ENCODE measurements around the gene MVB12B. TPM values are rescaled to one million over a fixed set of nuclear protein-coding genes. Genes with fewer than 3 reads are reported as not detected.

MVB12B gene
- total and polyA plus RNA-seq, 2 of the 4 experiments (the other 2 are of a cell fraction) = 2.0 to 4.0 TPM

DNA sequence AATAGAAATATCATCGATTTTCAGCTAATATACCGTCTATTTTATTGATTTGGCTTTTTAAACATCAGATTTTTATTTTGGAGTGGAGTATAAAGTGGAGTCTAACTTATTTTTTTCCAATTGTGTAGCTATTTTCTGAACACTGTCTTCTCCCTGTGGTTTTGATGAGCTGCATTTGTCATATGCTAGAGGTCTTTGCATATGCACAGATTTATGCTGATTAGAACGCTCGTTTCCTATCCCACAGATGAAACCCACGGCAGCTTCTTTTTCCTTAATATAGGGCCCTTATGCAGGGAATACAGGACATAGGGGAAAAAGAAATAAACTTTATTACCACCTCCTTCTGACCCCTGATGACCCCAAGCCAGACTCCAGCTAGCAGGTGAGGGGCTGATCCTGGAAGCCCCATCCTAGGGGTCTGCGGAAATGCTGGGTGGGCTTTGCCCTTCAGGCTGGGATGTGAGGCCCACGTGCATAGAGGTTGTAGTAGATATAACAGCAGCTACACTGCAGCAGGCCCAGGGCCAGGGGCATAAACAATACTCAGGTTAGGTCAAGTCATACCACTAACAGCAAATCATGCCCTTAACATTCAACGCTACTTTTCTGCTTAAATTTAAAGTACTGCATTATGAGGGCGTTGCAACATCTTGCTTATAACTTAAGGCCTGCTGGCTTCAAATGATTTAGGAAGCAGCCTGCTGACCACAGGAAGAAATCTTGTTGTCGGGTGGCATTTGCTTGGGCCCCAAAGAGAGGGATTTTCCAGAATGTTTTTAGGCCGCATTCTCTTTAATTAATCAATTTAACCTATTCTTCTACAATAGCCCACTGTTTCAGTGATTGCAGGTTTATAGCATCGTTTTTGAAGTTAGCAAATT is 28.5 kb downstream of the MVB12B start (continued):
- TF ChIP-seq BHLHE40 (IDR thresholded peaks at IDR 0.05; ENCODE audit: low read depth, low read length) = no peak

DNA sequence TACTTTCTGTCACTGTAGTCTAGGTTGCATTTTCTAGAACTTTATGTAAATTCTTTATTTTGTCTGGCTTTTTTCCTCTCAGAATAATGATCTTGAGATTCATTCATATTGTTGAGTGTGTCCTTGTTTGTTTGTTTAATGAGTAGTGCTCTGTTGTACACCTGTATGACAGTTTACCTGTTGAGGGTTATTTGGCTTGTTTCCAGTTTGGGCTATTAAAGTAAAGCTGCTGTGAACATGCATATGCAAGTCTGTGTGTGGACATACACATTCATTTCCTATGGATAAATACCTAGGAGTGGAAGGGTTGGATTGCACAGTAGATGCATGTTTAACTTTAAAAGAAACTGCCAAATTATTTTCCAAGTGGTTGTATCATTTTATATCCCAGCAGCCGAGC is 30.4 kb downstream of the MVB12B start:
- H3K27me3 ChIP-seq (ENCODE audit: control insufficient read depth, insufficient read depth, low read length) = no peaks in the 10 kb centered on the region
- WGBS, 2 experiments (ENCODE audit: extremely low coverage in 2 of 2, insufficient read length in 1 of 2) = no CpG with 5 or more reads among the region's 1 CpG

More for the DNA sequence above, 30.4 kb downstream of the MVB12B start:
- H3K14ac ChIP-seq (replicated peaks; ENCODE audit: low read depth, low read length) = no peak overlapping the region
- H2BK15ac ChIP-seq (ENCODE audit: low read depth, low read length) = no peak overlapping the region
- H3K9ac ChIP-seq (ENCODE audit: low read depth, low read length) = no peak overlapping the region
- H3K23ac ChIP-seq (ENCODE audit: low read depth, low read length) = no peak overlapping the region
- no peaks in the 10 kb centered on the region for H3K9me1 ChIP-seq (ENCODE audit: insufficient read depth, low read length)
- no peaks in the 10 kb centered on the region for H4K20me1 ChIP-seq (ENCODE audit: insufficient read depth, low read length)
- no peak overlapping the region for H3K4ac ChIP-seq (ENCODE audit: low read depth, low read length)
- no peak overlapping the region for H4K8ac ChIP-seq (ENCODE audit: low read depth in 2 of 2, low read length in 2 of 2)
- no peaks in the 10 kb centered on the region for H3K4me1 ChIP-seq (ENCODE audit: control insufficient read depth, insufficient read depth, low read length)
- no peak overlapping the region for H4K91ac ChIP-seq (ENCODE audit: insufficient read depth, low read depth, low read length)
- no peak overlapping the region for H3K4me2 ChIP-seq (ENCODE audit: low read depth, low read length)
- no peak overlapping the region for H2BK20ac ChIP-seq (ENCODE audit: low read depth, low read length)
- no peak overlapping the region for H4K5ac ChIP-seq (ENCODE audit: low read depth, low read length)
- no peak overlapping the region for H2BK5ac ChIP-seq (ENCODE audit: low read depth, low read length, poor library complexity, severe bottlenecking)
- no peak overlapping the region for H2AK9ac ChIP-seq (replicated peaks; ENCODE audit: low read depth, low read length, poor library complexity)
- no peaks in the 10 kb centered on the region for H3K36me3 ChIP-seq (ENCODE audit: control insufficient read depth, insufficient read depth, low read length)
- H3K27ac ChIP-seq (ENCODE audit: insufficient read depth, low read length) = no peak overlapping the region
- ChIA-PET POLR2A (ENCODE audit: unreplicated experiment) (no interaction called here), CTCF (interaction anchor here (1.0 kb wide), 1 partner anchor 36 kb away, joined by 3 read pairs; no protein-coding TSS in a partner anchor)
- H2BK120ac ChIP-seq (ENCODE audit: low read depth, low read length) = no peak overlapping the region
- DNase-seq = no peak
- H3K18ac ChIP-seq (ENCODE audit: low read depth, low read length) = no peak overlapping the region
- no TSS peak for BruUV-seq (replicated peaks)
- intact Hi-C loops (cut with micrococcal nuclease) (no loop called here), dilution Hi-C loops (cut with HindIII; ENCODE audit: low sequenced_read_pairs, unreplicated experiment) (no loop called here), in situ Hi-C loops (cut with MboI; ENCODE audit: low sequenced_read_pairs) (no loop called here)
- TF ChIP-seq BHLHE40 (IDR thresholded peaks at IDR 0.05; ENCODE audit: low read depth, low read length) (no peak), MAFK (IDR thresholded peaks at IDR 0.05; ENCODE audit: low read depth, low read length) (no peak), CHD1 (IDR thresholded peaks at IDR 0.05; ENCODE audit: low read depth, low read length) (no peak), SMC3 (IDR thresholded peaks at IDR 0.05; ENCODE audit: low read depth, low read length) (no peak)
- H2AK5ac ChIP-seq (ENCODE audit: low read depth, low read length) = no peak overlapping the region
- no peak overlapping the region for H3K56ac ChIP-seq (ENCODE audit: extremely low read depth, insufficient read depth, low read length)
- no peak overlapping the region for H2AFZ ChIP-seq (replicated peaks; ENCODE audit: low read length, poor library complexity)
- no peak overlapping the region for H3K4me3 ChIP-seq (ENCODE audit: insufficient read depth, low read depth, low read length)
- no peak for ATAC-seq (ENCODE audit: low read depth)
- H3K79me1 ChIP-seq (ENCODE audit: low read depth in 1 of 2, low read length in 2 of 2) = peaks cover 0 to 4% of the 10 kb centered on the region in 2 experiments; a peak in 2 of 4 replicates
- peaks cover 4% of the 10 kb centered on the region for H3K9me3 ChIP-seq (ENCODE audit: control insufficient read depth, insufficient read depth, low read length)
